Fibroblast of lung (primary cell): ENCODE data around the gene NR2F1-AS1.

Experiments
- CTCF ChIP-seq, 2 donors: IDR thresholded peaks in 1 of 2; conservative IDR thresholded peaks in 1 of 2; 1 replicate in 1 of 2; 2 replicates in 1 of 2; pipeline ENCODE4 v1.5.1; 2011 to 2012; ENCODE audit warnings: low read length in 2 of 2, control low read depth in 1 of 2, inconsistent platforms in 1 of 2, low read depth in 1 of 2, mild to moderate bottlenecking in 1 of 2
- EZH2 ChIP-seq: IDR thresholded peaks from 2 replicates; pipeline ENCODE4 v1.5.1; 2012; ENCODE audit warnings: low read length, control low read depth, mild to moderate bottlenecking; ENCODE audit errors: missing control alignments

- TF ChIP-seq CTCF (conservative IDR thresholded peaks at IDR 0.05 in 1 of 2, IDR thresholded peaks at IDR 0.05 in 1 of 2; ENCODE audit: low read depth in 1 of 2, low read length in 2 of 2) (no peak), EZH2 (no peak)
These were observed 19.5 kb upstream of the NR2F1-AS1 start for GRCh38 chr5:93600409-93601070.
